H1 (cell line): ENCODE data around the gene MATR3. TPM values are rescaled to one million over a fixed set of nuclear protein-coding genes. Genes with fewer than 3 reads are reported as not detected.

ENCODE experiments used
- RBBP5 ChIP-seq: IDR thresholded peaks from 2 replicates; pipeline ENCODE4 v1.7.1; 2012; ENCODE audit warnings: low read depth, mild to moderate bottlenecking, inconsistent platforms, low read length, moderate library complexity, borderline replicate concordance
- polyA plus RNA-seq, 7 experiments: library from polyadenylated mRNA; depleted of rRNA in 3 of 7; stranded (reverse) in 5 of 7; unstranded in 2 of 7; fragments of >200 nt in 5 of 7; fragments of 200-250 nt in 2 of 7; gene quantifications; 1 replicate in 5 of 7; 2 replicates in 1 of 7; 4 replicates in 1 of 7; pipeline versions ENCODE4 v1.2.1 to v1.2.3, GENCODE V29; 2011 to 2013; ENCODE audit warnings: missing spikeins in 2 of 7, mixed read lengths in 2 of 7
- total RNA-seq: library from RNA; stranded (reverse); fragmentation: NEBNext Ultra II Directional; extraction: Animal tissue kit (Norgen Biotek cat#: 25700); gene quantifications from 2 replicates; pipeline ENCODE4 v1.2.1, GENCODE V29; 2021
- TF ChIP-seq, protein P1 (sequence below), 3 experiments: IDR thresholded peaks; 1 replicate in 2 of 3; 2 replicates in 1 of 3; pipeline versions ENCODE4 v1.5.1 to v1.6.1; 2011; ENCODE audit warnings: low read length in 3 of 3, mild to moderate bottlenecking in 3 of 3, inconsistent platforms in 2 of 3, low read depth in 1 of 3, moderate library complexity in 1 of 3; ENCODE audit not compliant: insufficient read depth in 1 of 3; ENCODE audit errors: control extremely low read depth in 1 of 3

Gene MATR3
- total and polyA plus RNA-seq, 2 of the 8 experiments (the other 6 are each of a cell fraction or from before 2014, with no cell fraction given), result 116 to 389 TPM

DNA sequence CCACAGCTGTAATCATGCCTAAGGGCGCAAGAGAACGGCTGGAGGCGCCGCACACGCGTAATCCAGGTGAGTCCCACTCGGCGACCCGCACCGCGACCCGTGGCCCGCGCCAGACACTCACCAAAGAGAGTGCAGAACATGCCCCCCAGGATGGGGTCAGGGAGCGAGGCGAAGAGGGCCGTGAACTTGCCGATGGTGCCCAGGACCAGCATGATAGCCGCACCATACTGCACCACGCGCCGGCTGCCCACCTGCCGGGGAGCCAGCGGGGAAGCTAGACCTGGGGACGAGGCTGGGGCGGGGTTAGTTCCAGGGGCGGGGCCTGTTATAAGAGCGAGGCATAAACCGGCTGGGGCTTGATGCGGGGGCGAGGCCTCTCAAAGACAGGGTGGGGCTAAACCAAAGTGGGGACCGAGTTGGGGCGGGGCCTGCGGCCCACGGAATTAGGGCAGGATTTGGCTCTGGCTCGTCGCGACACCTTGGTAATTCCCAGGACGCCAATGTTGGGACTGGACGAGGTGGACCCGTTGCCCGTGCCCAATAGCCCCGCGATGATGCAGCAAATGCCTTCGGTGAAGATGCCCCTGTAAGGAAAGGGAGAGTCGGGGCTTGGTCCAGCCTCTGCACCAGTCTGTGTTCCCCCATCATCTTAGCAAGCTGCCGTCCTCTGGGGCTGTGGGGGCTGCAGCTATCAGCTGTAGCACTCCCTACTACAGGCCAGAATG is 84.7 kb downstream of the MATR3 start (continued):
- TF ChIP-seq, protein P1, sequence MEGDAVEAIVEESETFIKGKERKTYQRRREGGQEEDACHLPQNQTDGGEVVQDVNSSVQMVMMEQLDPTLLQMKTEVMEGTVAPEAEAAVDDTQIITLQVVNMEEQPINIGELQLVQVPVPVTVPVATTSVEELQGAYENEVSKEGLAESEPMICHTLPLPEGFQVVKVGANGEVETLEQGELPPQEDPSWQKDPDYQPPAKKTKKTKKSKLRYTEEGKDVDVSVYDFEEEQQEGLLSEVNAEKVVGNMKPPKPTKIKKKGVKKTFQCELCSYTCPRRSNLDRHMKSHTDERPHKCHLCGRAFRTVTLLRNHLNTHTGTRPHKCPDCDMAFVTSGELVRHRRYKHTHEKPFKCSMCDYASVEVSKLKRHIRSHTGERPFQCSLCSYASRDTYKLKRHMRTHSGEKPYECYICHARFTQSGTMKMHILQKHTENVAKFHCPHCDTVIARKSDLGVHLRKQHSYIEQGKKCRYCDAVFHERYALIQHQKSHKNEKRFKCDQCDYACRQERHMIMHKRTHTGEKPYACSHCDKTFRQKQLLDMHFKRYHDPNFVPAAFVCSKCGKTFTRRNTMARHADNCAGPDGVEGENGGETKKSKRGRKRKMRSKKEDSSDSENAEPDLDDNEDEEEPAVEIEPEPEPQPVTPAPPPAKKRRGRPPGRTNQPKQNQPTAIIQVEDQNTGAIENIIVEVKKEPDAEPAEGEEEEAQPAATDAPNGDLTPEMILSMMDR (IDR thresholded peaks at IDR 0.05; ENCODE audit: control extremely low read depth in 1 of 3, insufficient read depth in 1 of 3, low read depth in 1 of 3, low read length in 3 of 3), result no peak
- TF ChIP-seq RBBP5, result no peak
